Kidney epithelial cell (primary cell): ENCODE results near the gene E2F1. TPM values are rescaled to one million over a fixed set of nuclear protein-coding genes. Genes with fewer than 3 reads are reported as not detected.

Experiments used
- DNase-seq: peaks from one replicate; pipeline ENCODE4 v3.0.0-alpha.2; 2010; ENCODE audit warnings: low read depth
- H3K27me3 ChIP-seq: 2 replicates; pipeline ENCODE4 v1.6.0; 2011; ENCODE audit warnings: low read length; ENCODE audit not compliant: control insufficient read depth, insufficient read depth
- H3K36me3 ChIP-seq: 2 replicates; pipeline ENCODE4 v1.5.1; 2011; ENCODE audit warnings: low read length; ENCODE audit not compliant: control insufficient read depth, insufficient read depth
- H3K4me3 ChIP-seq: 2 replicates; pipeline ENCODE4 v1.5.1; 2011; ENCODE audit warnings: low read depth, mild to moderate bottlenecking, control low read depth, low read length
- total RNA-seq: library from RNA; depleted of rRNA; stranded (reverse); fragments of >200 nt; gene quantifications from 2 replicates; pipeline ENCODE4 v1.2.3, GENCODE V29; 2015
- TF ChIP-seq, protein P1 (sequence below): IDR thresholded peaks from 2 replicates; pipeline ENCODE4 v1.5.1; 2011; ENCODE audit warnings: mild to moderate bottlenecking, moderate library complexity, low read length, control low read depth, inconsistent platforms; ENCODE audit not compliant: insufficient read depth, poor library complexity, severe bottlenecking

The E2F1 gene
- total RNA-seq, 1 donor from 2014 or later: 4.1 TPM

DNA sequence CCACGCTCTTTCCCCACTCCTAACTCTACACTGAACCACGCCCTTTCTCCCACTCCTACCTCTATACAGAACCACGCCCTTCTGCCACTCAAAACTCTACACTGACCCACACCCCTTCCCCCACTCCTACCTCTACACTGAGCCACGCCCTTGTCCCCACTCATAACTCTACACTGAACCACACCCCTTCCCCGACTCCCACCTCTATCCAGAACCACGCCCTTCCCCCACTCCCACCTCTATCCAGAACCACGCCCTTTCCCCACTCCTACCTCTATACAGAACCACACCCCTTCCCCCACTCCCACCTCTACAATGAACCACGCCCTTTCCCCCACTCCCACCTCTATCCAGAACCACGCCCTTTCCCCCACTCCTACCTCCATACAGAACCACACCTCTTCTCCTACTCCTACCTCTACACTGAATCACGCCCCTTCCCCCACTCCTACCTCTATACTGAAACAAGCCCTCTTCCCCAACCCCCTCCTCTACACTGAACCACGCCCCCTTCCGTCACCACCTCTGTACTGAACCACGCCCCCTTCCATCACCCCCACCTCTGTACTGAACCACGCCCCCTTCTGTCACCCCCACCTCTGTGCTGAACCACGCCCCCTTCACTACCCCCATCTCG is 23.8 kb upstream of the E2F1 start:
- DNase-seq: no peak
- Histone ChIP-seq H3K36me3 (no peaks in the 10 kb centered on the region), H3K27me3 (no peaks in the 10 kb centered on the region), H3K4me3 (no peak overlapping the region)
- TF ChIP-seq, protein P1, sequence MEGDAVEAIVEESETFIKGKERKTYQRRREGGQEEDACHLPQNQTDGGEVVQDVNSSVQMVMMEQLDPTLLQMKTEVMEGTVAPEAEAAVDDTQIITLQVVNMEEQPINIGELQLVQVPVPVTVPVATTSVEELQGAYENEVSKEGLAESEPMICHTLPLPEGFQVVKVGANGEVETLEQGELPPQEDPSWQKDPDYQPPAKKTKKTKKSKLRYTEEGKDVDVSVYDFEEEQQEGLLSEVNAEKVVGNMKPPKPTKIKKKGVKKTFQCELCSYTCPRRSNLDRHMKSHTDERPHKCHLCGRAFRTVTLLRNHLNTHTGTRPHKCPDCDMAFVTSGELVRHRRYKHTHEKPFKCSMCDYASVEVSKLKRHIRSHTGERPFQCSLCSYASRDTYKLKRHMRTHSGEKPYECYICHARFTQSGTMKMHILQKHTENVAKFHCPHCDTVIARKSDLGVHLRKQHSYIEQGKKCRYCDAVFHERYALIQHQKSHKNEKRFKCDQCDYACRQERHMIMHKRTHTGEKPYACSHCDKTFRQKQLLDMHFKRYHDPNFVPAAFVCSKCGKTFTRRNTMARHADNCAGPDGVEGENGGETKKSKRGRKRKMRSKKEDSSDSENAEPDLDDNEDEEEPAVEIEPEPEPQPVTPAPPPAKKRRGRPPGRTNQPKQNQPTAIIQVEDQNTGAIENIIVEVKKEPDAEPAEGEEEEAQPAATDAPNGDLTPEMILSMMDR: no peak

DNA sequence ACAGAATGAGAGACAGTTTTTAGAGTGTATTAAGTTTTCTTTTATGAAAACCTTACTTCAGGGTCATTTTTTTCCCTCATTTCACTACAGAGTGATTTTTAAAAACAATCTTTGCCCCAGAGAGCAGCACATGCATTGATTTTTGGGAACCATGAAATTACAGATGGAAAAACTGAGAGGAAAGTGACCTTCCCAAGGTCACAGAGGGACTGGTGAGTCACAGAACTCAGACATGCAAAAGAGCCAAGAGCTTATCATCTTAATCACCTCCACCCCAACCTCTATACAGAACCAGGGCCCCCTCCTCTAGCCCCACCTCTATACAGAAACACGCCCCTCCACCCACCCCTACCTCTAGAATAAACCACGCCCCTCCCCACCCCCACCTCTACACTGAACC is 23.2 kb upstream of the E2F1 start:
- Histone ChIP-seq H3K36me3 (no peaks in the 10 kb centered on the region), H3K4me3 (no peak overlapping the region)

DNA sequence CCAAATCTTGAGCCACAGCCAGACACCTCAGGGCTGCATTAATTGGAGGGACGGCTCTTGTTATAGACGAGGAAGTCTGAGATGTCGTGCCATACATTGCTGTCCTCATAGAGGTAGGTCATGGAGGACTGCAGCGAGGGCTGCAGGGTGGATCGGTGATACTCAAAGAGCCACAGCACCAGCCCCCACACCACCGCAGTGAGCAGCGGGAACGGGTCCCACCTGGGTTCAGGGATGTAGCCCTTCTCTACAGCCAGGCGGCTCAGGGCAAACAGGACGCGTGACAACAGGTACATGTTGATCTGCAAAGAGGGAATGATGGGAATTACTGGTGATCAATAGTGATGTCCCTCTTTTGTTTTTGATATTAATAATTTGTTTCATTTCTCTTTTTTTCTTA is 21.5 kb upstream of the E2F1 start:
- Histone ChIP-seq H3K4me3 (no peak overlapping the region), H3K36me3 (no peaks in the 10 kb centered on the region), H3K27me3 (no peaks in the 10 kb centered on the region)
- TF ChIP-seq, protein P1: no peak
- DNase-seq: no peak

More for the DNA sequence above, 23.2 kb upstream of the E2F1 start:
- DNase-seq: no peak
- H3K27me3 ChIP-seq: no peaks in the 10 kb centered on the region
- TF ChIP-seq, protein P1: no peak

DNA sequence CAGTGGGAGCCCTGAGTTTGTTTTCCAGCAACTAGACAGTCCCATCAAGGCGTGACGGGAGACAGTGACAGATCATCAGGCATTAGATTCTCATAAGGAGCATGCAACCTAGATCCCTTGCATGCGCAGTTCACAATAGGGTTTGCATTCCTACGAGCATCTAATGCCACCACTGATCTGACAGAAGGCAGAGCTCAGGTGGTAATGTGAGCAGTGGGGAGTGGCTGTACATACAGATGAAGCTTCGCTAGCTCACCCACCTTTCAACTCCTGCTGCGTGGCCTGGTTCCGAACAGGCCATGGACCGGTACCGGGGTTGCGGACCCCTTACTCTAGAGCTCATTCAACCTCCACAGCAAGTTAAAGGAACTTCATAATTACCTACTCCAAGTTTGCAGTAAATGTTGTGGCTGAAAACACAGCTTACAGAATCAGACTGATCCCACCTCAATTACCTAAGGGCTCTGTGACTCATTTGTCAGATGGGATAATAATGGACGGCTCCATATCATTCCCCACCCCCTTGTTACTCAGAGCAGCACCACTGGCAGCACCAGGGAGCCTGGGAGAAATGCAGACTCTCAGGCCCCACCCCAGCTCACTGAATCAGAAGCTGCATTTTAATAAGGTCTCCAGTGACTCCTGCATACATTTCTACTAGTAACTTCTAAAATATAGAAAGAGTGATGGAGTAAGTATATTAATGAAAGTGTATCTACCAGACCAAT is 18.2 kb upstream of the E2F1 start:
- no peaks in the 10 kb centered on the region for H3K36me3 ChIP-seq
- H3K4me3 ChIP-seq: no peak overlapping the region
- DNase-seq: no peak
- TF ChIP-seq, protein P1: no peak
- no peaks in the 10 kb centered on the region for H3K27me3 ChIP-seq

DNA sequence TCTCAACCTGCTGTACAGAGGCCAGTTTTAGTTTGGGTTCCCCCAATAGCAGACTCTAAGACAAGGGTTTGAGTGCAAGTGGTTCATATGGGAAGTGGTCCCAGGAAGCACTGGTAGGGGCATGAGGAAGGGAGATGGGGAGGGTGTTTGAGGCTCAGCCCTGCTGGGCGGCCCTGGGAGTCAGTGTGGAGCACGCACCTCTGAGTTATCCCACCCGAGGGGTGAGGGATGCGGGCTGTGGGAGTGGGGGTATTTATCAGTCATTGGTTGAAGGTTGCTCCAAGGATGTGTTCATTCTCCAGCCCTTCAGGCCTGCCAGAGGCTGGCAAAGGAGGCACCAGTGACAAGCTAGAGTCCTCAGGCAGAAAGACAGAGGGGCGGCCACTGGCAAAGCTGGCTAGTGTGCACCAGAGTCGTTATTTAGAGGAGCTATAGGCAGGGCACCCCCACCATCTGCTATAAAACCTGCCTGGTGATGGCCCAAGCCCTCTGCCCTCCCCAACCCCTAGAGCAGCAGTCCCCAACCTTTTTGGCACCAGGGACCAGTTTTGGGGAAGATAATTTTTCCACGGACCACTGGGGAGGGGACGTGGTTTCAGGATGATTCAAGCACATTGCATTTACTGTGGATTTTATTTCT is 17.4 kb upstream of the E2F1 start:
- no peaks in the 10 kb centered on the region for H3K36me3 ChIP-seq
- no peak for DNase-seq

More for the DNA sequence above, 17.4 kb upstream of the E2F1 start:
- no peak overlapping the region for H3K4me3 ChIP-seq
- H3K27me3 ChIP-seq: no peaks in the 10 kb centered on the region
- TF ChIP-seq, protein P1: no peak
